Measurements from ENCODE around the gene LMBR1L. TPM values are rescaled to one million over a fixed set of nuclear protein-coding genes. Genes with fewer than 3 reads are reported as not detected.

Gene LMBR1L
- total RNA-seq, 1 experiment from 2014 or later = 27.8 TPM

DNA sequence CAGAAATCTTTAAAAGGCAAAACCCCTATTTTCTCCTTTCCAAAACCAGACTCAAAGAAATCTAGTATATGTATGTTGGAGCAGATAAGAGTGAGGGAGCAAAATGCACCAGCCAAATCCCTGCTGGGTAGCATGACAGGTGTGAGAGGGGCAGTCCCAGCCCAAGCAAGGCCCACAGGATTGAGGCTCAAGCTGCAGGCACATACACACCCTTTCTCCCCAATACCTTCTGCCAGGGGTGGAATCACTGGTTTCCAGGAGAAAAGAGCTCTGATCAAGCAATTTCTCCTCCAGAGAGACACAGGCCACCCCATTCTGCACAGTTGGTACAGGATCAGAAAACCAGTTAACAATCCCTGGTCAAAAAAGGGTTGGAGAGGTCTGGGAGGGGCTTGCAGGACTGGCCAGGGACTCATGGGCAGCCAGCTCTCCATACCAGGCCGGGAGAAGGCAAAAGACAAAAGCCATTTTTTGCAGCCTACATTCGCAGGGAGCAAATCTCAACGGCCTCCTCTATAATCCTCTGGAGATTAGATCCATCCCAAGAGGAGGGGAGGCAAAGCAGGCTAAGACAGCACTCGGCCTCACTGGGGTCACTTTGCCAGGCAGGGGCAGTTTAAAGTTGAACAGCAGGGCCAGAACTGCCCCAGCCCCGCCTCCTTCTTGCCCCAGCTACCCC is 52.1 kb downstream of the LMBR1L start:
- peak overlapping the region; percentile 89 for H3K27ac Mint-ChIP-seq (ENCODE audit: low read depth, unreplicated experiment)
- peak overlapping the region; percentile 91 for H3K4me3 Mint-ChIP-seq (ENCODE audit: unreplicated experiment)
- H3K4me1 Mint-ChIP-seq (ENCODE audit: insufficient read depth, unreplicated experiment) = peaks cover 30% of the 10 kb centered on the region
- TF ChIP-seq, protein P1, sequence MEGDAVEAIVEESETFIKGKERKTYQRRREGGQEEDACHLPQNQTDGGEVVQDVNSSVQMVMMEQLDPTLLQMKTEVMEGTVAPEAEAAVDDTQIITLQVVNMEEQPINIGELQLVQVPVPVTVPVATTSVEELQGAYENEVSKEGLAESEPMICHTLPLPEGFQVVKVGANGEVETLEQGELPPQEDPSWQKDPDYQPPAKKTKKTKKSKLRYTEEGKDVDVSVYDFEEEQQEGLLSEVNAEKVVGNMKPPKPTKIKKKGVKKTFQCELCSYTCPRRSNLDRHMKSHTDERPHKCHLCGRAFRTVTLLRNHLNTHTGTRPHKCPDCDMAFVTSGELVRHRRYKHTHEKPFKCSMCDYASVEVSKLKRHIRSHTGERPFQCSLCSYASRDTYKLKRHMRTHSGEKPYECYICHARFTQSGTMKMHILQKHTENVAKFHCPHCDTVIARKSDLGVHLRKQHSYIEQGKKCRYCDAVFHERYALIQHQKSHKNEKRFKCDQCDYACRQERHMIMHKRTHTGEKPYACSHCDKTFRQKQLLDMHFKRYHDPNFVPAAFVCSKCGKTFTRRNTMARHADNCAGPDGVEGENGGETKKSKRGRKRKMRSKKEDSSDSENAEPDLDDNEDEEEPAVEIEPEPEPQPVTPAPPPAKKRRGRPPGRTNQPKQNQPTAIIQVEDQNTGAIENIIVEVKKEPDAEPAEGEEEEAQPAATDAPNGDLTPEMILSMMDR (IDR thresholded peaks at IDR 0.05; ENCODE audit: unreplicated experiment) = no peak
- no peak for DNase-seq (ENCODE audit: unreplicated experiment)
- POLR2A ChIA-PET = interaction anchor here (0.5 to 5.1 kb wide), 14 partner anchors 10 to 210 kb away, joined by 3 to 58 read pairs (median 6); partner anchors contain the start of genes ARF3, LMBR1L, RHEBL1 and TUBA1A
- CTCF ChIA-PET = interaction anchor here (0.6 to 2.3 kb wide), 4 partner anchors 30 to 164 kb away, joined by 3 to 9 read pairs (median 4); no protein-coding TSS in a partner anchor
- intact Hi-C loops (cut with micrococcal nuclease) = no loop called here
- BruUV-seq (replicated peaks) = no TSS peak
- H3K27me3 Mint-ChIP-seq (ENCODE audit: insufficient read depth, unreplicated experiment) = no peaks in the 10 kb centered on the region
- H3K9me3 Mint-ChIP-seq (ENCODE audit: unreplicated experiment) = no peaks in the 10 kb centered on the region
- H3K36me3 Mint-ChIP-seq (ENCODE audit: insufficient read depth, unreplicated experiment) = peaks cover 26% of the 10 kb centered on the region

DNA sequence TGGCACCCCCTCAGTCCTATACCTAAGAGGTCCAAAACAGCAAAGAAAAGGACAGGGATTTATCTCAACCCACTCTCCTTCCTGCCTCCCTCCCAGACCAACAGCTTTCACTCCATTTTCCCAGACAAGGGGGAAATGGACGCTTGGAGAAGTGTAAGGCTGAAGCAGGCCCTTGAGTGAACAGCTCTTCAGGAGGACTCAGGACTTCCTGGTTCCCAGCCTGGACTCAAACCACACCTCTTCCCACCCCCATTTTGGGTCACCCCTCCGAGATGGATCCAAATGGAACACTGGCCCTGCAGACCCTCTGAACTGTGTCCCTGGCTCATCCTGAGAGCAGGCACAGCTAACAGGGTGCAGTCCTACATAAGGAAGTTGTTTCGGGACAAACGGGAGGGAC is 52.8 kb downstream of the LMBR1L start:
- H3K36me3 Mint-ChIP-seq (ENCODE audit: insufficient read depth, unreplicated experiment) = peaks cover 29% of the 10 kb centered on the region
- peaks cover 30% of the 10 kb centered on the region for H3K4me1 Mint-ChIP-seq (ENCODE audit: insufficient read depth, unreplicated experiment)
- H3K27me3 Mint-ChIP-seq (ENCODE audit: insufficient read depth, unreplicated experiment) = no peaks in the 10 kb centered on the region
- BruUV-seq (replicated peaks) = no TSS peak
- intact Hi-C loops (cut with micrococcal nuclease) = no loop called here
- no peaks in the 10 kb centered on the region for H3K9me3 Mint-ChIP-seq (ENCODE audit: unreplicated experiment)
- no peak for DNase-seq (ENCODE audit: unreplicated experiment)
- H3K27ac Mint-ChIP-seq (ENCODE audit: low read depth, unreplicated experiment) = peak overlapping the region; percentile 89
- CTCF ChIA-PET = interaction anchor here (0.6 to 2.3 kb wide), 4 partner anchors 30 to 928 kb away, joined by 3 to 9 read pairs (median 4); no protein-coding TSS in a partner anchor
- TF ChIP-seq, protein P1 (IDR thresholded peaks at IDR 0.05; ENCODE audit: unreplicated experiment) = no peak
- H3K4me3 Mint-ChIP-seq (ENCODE audit: unreplicated experiment) = peak overlapping the region; percentile 91
- POLR2A ChIA-PET = interaction anchor here (0.7 to 5.1 kb wide), 12 partner anchors 9 to 208 kb away, joined by 3 to 58 read pairs (median 6); partner anchors contain the start of genes ARF3, LMBR1L, RHEBL1 and TUBA1A

DNA sequence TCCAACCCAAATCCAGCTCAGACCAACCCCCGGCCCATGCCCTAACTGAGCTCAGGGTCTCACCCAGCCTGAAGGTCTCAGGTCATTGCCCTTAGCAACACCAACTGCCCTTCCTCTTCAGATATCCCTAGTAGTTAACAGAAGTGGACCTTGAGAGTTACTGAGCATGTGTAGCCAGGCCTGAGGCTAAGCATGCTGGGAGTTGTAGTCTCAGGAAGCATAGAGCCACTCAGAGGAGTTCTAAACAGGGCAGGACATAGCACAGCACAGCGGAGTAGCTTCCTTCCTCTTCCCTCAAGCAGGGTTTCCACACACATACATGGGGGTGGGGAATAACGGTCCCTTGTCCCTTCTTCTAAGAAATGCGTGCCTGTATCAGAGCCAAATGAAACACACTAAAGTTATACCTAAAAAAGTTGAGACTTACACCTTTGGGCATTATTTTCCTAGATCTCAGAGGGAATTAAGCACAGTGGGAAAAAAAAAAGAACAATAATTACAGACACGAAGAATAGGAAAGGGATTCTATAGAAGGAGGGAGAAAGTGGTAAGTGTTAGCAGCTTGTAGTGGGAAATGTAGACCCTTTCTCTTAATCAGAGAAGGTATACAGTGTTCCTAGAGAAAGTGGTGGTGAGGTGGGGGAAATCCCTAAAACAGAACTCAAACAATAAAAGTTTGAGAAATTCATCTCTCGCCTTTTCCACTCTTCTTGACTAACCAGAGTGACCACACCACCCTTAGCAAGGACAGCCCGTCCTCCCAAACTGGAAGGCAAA is 54.5 kb downstream of the LMBR1L start:
- Mint-ChIP-seq H3K9me3 (ENCODE audit: unreplicated experiment) (no peaks in the 10 kb centered on the region), H3K36me3 (ENCODE audit: insufficient read depth, unreplicated experiment) (peaks cover 43% of the 10 kb centered on the region), H3K4me1 (ENCODE audit: insufficient read depth, unreplicated experiment) (peaks cover 27% of the 10 kb centered on the region), H3K4me3 (ENCODE audit: unreplicated experiment) (peak overlapping the region; percentile 91), H3K27ac (ENCODE audit: low read depth, unreplicated experiment) (peak overlapping the region; percentile 29), H3K27me3 (ENCODE audit: insufficient read depth, unreplicated experiment) (no peaks in the 10 kb centered on the region)
- DNase-seq (ENCODE audit: unreplicated experiment) = peak; percentile 57
- BruUV-seq (replicated peaks) = no TSS peak
- CTCF ChIA-PET = interaction anchor here (0.6 to 1.9 kb wide), 6 partner anchors 8 to 268 kb away, joined by 3 to 8 read pairs (median 4); partner anchors contain the start of gene TUBA1A
- TF ChIP-seq, protein P1 (IDR thresholded peaks at IDR 0.05; ENCODE audit: unreplicated experiment) = no peak
- intact Hi-C loops (cut with micrococcal nuclease) = no loop called here
- POLR2A ChIA-PET = interaction anchor here (0.5 to 5.1 kb wide), 5 partner anchors 10 to 135 kb away, joined by 3 to 27 read pairs (median 4); partner anchors contain the start of genes LMBR1L and TUBA1B

DNA sequence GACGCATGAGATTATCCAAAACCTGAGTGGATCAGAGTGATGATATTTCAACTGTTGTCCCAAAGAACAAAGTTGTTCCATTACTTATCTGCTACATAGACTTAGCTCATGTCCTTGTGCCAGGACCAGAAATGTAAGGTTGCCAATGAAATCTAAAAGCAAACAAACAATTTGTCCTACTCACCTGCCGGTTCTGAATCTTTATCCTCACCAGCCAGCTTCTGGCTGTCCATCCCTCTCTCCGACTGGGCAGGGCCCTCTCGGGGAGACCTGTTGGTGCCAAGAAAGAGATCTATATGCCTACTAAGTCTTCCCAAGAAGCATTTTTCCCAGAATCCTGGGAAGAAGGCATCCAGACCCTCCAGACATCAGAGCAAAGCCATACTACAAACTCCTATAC is 55.6 kb downstream of the LMBR1L start:
- ChIA-PET POLR2A (interaction anchor here (0.9 to 1.7 kb wide), 3 partner anchors 9 to 76 kb away, joined by 3 to 6 read pairs (median 4); partner anchors contain the start of gene TUBA1B), CTCF (interaction anchor here (0.6 to 1.9 kb wide), 4 partner anchors 9 to 53 kb away, joined by 4 to 8 read pairs (median 6); no protein-coding TSS in a partner anchor)
- TF ChIP-seq, protein P1 (IDR thresholded peaks at IDR 0.05; ENCODE audit: unreplicated experiment) = no peak
- Mint-ChIP-seq H3K9me3 (ENCODE audit: unreplicated experiment) (no peaks in the 10 kb centered on the region), H3K36me3 (ENCODE audit: insufficient read depth, unreplicated experiment) (peaks cover 44% of the 10 kb centered on the region), H3K4me1 (ENCODE audit: insufficient read depth, unreplicated experiment) (peaks cover 32% of the 10 kb centered on the region), H3K27me3 (ENCODE audit: insufficient read depth, unreplicated experiment) (no peaks in the 10 kb centered on the region), H3K4me3 (ENCODE audit: unreplicated experiment) (no peak overlapping the region), H3K27ac (ENCODE audit: low read depth, unreplicated experiment) (peak overlapping the region; percentile 29)
- intact Hi-C loops (cut with micrococcal nuclease) = no loop called here
- no peak for DNase-seq (ENCODE audit: unreplicated experiment)
- no TSS peak for BruUV-seq (replicated peaks)
